B cell (primary cell): ENCODE results near the gene IRAK1. TPM values are rescaled to one million over a fixed set of nuclear protein-coding genes. Genes with fewer than 3 reads are reported as not detected.

Source experiments
- ATAC-seq: fragments of 200-7000 bp; cut with Tn5 transposase; one replicate; pipeline ENCODE4 v1.10.0; 2021; ENCODE audit warnings: low read depth, mild to moderate bottlenecking, moderate number of reproducible peaks, moderate library complexity
- CTCF ChIA-PET: fragments of 350-600 bp; sonication (Branson Sonifier 250); formaldehyde crosslinking; loops from one replicate; lab custom pipeline; 2021; ENCODE audit warnings: antibody characterized with exemption, inconsistent platforms; lab: Charles Lee
- POLR2A ChIA-PET: fragments of 350-600 bp; sonication (Branson Sonifier 250); formaldehyde crosslinking; loops from one replicate; lab custom pipeline; 2021; ENCODE audit warnings: antibody characterized with exemption; lab: Charles Lee
- DNase-seq: peaks from one replicate; pipeline ENCODE4 v3.0.0; 2013
- H2AFZ ChIP-seq: 2 replicates; pipeline ENCODE4 v1.6.1; 2012; ENCODE audit warnings: mild to moderate bottlenecking, low read depth, low read length; ENCODE audit not compliant: insufficient read depth, poor library complexity, severe bottlenecking
- H3K27ac ChIP-seq, 2 donors: 1 replicate in 1 of 2; 2 replicates in 1 of 2; pipeline ENCODE4 v1.5.1; 2012 to 2013; ENCODE audit warnings: low read length in 2 of 2, mild to moderate bottlenecking in 2 of 2, moderate library complexity in 1 of 2
- H3K27me3 ChIP-seq, 4 experiments: fragments of 200-600 bp in 1 of 4; sonication (generic) in 1 of 4; replicated peaks in 1 of 4; 1 replicate in 2 of 4; 2 replicates in 2 of 4; pipeline versions ENCODE4 v1.6.1 to v1.7.0; 2013 to 2016; ENCODE audit warnings: low read length in 3 of 4, mild to moderate bottlenecking in 2 of 4, mixed read lengths in 1 of 4, moderate library complexity in 1 of 4; ENCODE audit not compliant: insufficient read depth in 4 of 4, control insufficient read depth in 3 of 4; ENCODE audit errors: control extremely low read depth in 1 of 4
- H3K36me3 ChIP-seq, 2 experiments: replicated peaks in 1 of 2; 1 replicate in 1 of 2; 2 replicates in 1 of 2; pipeline versions ENCODE4 v1.6.1 to v1.7.1; 2013; ENCODE audit warnings: low read length in 1 of 2; ENCODE audit not compliant: insufficient read depth in 2 of 2, control insufficient read depth in 1 of 2; ENCODE audit errors: control extremely low read depth in 1 of 2, extremely low read depth in 1 of 2
- H3K4me1 ChIP-seq, 2 donors: fragments of 200-600 bp in 1 of 2; sonication (generic) in 1 of 2; 1 replicate in 1 of 2; 2 replicates in 1 of 2; pipeline versions ENCODE4 v1.5.1 to v1.6.1; 2013 to 2017; ENCODE audit warnings: low read length in 2 of 2; ENCODE audit not compliant: control insufficient read depth in 2 of 2, insufficient read depth in 2 of 2
- H3K4me2 ChIP-seq: replicated peaks from 2 replicates; pipeline ENCODE3; 2012; ENCODE audit warnings: mild to moderate bottlenecking, low read depth, low read length; ENCODE audit not compliant: poor library complexity, severe bottlenecking
- H3K4me3 ChIP-seq, 5 experiments: fragments of 200-600 bp in 1 of 5; sonication (generic) in 1 of 5; 1 replicate in 3 of 5; 2 replicates in 2 of 5; pipeline versions ENCODE4 v1.5.1 to v1.7.0; 2011 to 2016; ENCODE audit warnings: low read length in 4 of 5, mild to moderate bottlenecking in 4 of 5, low read depth in 2 of 5, control low read depth in 1 of 5, moderate library complexity in 1 of 5; ENCODE audit not compliant: insufficient read depth in 1 of 5; ENCODE audit errors: control extremely low read depth in 1 of 5, extremely low read depth in 1 of 5
- H3K79me2 ChIP-seq: fragments of 200-600 bp; sonication (generic); one replicate; pipeline ENCODE4 v1.6.0; 2016; ENCODE audit warnings: low read length; ENCODE audit not compliant: control insufficient read depth, insufficient read depth
- H3K9ac ChIP-seq: fragments of 200-600 bp; sonication (generic); 2 replicates; pipeline ENCODE4 v1.6.1; 2017; ENCODE audit warnings: mild to moderate bottlenecking, low read length, moderate library complexity
- H3K9me3 ChIP-seq, 3 donors: one replicate each; pipeline versions ENCODE4 v1.6.1 to v1.7.1; 2013; ENCODE audit warnings: low read length in 2 of 3; ENCODE audit not compliant: control insufficient read depth in 2 of 3, insufficient read depth in 1 of 3; ENCODE audit errors: control extremely low read depth in 1 of 3
- H4K20me1 ChIP-seq: 2 replicates; pipeline ENCODE4 v1.6.0; 2012; ENCODE audit warnings: mild to moderate bottlenecking, low read length; ENCODE audit not compliant: insufficient read depth, control insufficient read depth, poor library complexity, severe bottlenecking
- H3K27ac Mint-ChIP-seq: one replicate; pipeline ENCODE4 v1.8.0; 2021; ENCODE audit warnings: mixed read lengths
- H3K27me3 Mint-ChIP-seq: one replicate; pipeline ENCODE4 v1.8.0; 2021; ENCODE audit warnings: mixed read lengths
- H3K4me1 Mint-ChIP-seq: one replicate; pipeline ENCODE4 v1.8.0; 2021; ENCODE audit warnings: mixed read lengths
- H3K4me3 Mint-ChIP-seq: one replicate; pipeline ENCODE4 v1.8.0; 2021; ENCODE audit warnings: mixed read lengths
- H3K9me3 Mint-ChIP-seq: one replicate; pipeline ENCODE4 v1.8.0; 2022; ENCODE audit warnings: mixed read lengths; ENCODE audit not compliant: insufficient read depth
- EZH2 ChIP-seq: IDR thresholded peaks from 2 replicates; pipeline ENCODE4 v1.6.1; 2012; ENCODE audit warnings: borderline replicate concordance, low read depth, mild to moderate bottlenecking, moderate library complexity, low read length; ENCODE audit not compliant: insufficient read depth, poor library complexity, severe bottlenecking
- WGBS: methylation state at CpG from one replicate; pipeline ENCODE4 v1.1.5; 2013; ENCODE audit warnings: missing lambda C conversion rate; ENCODE audit not compliant: insufficient coverage; 5-methylcytosine and 5-hydroxymethylcytosine counted together
- intact Hi-C: fragments of 100-400 bp; cut with micrococcal nuclease; formaldehyde crosslinking; loops from one replicate; pipeline ENCODE4 v1.10.0; 2022
- polyA plus RNA-seq: library from polyadenylated mRNA; depleted of rRNA; stranded (reverse); fragments of >200 nt; gene quantifications from 2 replicates; pipeline ENCODE4 v1.2.3, GENCODE V29; 2012
- total RNA-seq, 2 donors: library from RNA; stranded (reverse); fragments of 120-200 nt in 1 of 2; gene quantifications; 1 replicate in 1 of 2; 2 replicates in 1 of 2; pipeline versions ENCODE4 v1.2.3 to v1.2.4, GENCODE V29; 2013 to 2022
- TF ChIP-seq, protein P1 (sequence below): fragments of 200-600 bp; IDR thresholded peaks from one replicate; pipeline ENCODE4 v1.8.0; 2022; ENCODE audit warnings: antibody characterized with exemption, mild to moderate bottlenecking

Gene IRAK1
- total and polyA plus RNA-seq, 2 donors (not counting 1 experiment from before 2014, with no cell fraction given) = 112 to 118 TPM

DNA sequence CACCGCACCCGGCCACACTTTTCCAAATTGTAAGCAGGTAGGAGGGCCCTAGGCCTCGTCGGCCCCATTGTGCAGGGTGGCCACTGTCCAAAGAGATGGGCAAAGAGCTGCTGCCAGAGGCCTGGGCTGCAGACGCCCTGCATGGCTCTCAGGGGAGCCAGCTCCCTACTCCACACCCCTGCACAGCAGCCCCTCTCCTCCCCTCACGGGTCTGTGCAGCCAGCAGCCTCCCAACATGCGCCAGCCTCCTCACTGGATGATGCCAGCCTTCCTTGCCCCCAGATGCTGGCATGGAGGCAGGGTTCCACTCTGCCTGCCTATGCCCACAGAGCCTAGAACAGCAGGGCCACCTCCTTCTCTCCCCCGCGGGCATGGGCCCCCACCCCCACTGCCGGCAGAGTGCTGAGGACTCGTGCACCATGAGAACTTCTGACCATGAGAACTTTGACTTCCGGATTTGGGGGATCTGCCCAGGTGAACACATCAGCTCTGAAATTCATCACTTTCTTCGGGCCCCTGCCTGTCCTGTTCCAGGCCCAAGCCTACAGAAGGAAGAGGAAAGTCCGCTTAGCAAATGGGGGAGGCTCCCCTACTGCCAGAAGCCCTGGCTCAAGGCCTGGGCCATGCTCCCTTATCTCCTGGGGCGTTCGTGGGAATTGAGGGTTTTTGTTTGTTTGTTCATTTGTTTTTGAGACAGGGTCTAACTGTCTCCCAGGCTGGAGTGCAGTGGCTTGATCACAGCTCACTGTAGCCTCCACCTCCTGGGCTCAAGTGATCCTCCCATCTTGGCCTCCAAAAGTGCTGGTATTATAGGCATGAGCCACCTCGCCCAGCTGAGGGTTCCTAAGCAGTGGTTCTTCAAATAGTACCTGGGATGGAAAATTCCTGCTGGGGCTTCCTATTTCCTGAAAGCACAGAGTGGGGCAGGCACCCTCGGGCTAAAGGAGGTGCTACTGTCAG lies 8.0 kb downstream of the IRAK1 start:
- Histone ChIP-seq H3K4me3 (no peak overlapping the region), H4K20me1 (no peaks in the 10 kb centered on the region), H3K9me3 (no peaks in the 10 kb centered on the region), H3K4me1 (peaks cover 20 to 35% of the 10 kb centered on the region in 2 donors), H3K4me2 (no peak overlapping the region), H3K9ac (no peak overlapping the region), H3K79me2 (peaks cover 7% of the 10 kb centered on the region), H3K36me3 (peaks cover 0 to 37% of the 10 kb centered on the region in 2 experiments), H2AFZ (no peak overlapping the region), H3K27me3 (no peaks in the 10 kb centered on the region), H3K27ac (no peak overlapping the region)
- H3K27ac Mint-ChIP-seq = no peak overlapping the region
- no peak for TF ChIP-seq EZH2
- TF ChIP-seq, protein P1, sequence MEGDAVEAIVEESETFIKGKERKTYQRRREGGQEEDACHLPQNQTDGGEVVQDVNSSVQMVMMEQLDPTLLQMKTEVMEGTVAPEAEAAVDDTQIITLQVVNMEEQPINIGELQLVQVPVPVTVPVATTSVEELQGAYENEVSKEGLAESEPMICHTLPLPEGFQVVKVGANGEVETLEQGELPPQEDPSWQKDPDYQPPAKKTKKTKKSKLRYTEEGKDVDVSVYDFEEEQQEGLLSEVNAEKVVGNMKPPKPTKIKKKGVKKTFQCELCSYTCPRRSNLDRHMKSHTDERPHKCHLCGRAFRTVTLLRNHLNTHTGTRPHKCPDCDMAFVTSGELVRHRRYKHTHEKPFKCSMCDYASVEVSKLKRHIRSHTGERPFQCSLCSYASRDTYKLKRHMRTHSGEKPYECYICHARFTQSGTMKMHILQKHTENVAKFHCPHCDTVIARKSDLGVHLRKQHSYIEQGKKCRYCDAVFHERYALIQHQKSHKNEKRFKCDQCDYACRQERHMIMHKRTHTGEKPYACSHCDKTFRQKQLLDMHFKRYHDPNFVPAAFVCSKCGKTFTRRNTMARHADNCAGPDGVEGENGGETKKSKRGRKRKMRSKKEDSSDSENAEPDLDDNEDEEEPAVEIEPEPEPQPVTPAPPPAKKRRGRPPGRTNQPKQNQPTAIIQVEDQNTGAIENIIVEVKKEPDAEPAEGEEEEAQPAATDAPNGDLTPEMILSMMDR = no peak
- no peaks in the 10 kb centered on the region for H3K27me3 Mint-ChIP-seq
- H3K4me3 Mint-ChIP-seq = no peak overlapping the region
- ChIA-PET CTCF (interaction anchor here (1.5 to 2.9 kb wide), 2 partner anchors 10 to 31 kb away, joined by 4 to 21 read pairs; no protein-coding TSS in a partner anchor), POLR2A (no interaction called here)
- no peaks in the 10 kb centered on the region for H3K9me3 Mint-ChIP-seq
- 94% methylated on average over 8 of the region's 18 CpGs for WGBS
- H3K4me1 Mint-ChIP-seq = peaks cover 25% of the 10 kb centered on the region
- no peak for ATAC-seq
- intact Hi-C loops = no loop called here
- no peak for DNase-seq
